Fibroblast of skin of back (primary cell): ENCODE data around the gene FBXL7.

Experiments
- DNase-seq: peaks from one replicate; pipeline ENCODE4 v3.0.0-alpha.2; 2013

Gene FBXL7

GRCh38 chr5:15720515-15720914, 220.5 kb downstream of the FBXL7 start:
- DNase-seq: no peak

DNA sequence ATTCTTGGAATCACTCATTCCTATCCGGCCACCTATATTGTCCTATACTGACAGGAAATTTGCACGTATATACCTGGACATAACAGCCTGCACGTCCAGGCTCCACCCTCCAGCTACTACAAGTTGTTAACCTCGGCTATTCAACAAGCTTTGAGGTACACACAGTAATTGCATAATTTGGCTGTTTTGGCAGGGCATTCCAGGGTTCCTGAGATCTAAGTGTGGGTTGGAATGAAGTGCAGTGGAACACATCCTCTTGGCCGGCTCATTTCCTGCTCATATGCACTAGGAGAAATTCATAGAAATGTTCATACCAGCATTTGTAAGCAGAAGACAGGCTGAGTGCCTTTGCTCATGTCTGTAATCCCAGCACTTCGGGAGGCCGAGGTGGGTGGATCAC, 222.3 kb downstream of the FBXL7 start:
- no peak for DNase-seq

GRCh38 chr5:15727375-15727774, 227.4 kb downstream of the FBXL7 start:
- no peak for DNase-seq

DNA sequence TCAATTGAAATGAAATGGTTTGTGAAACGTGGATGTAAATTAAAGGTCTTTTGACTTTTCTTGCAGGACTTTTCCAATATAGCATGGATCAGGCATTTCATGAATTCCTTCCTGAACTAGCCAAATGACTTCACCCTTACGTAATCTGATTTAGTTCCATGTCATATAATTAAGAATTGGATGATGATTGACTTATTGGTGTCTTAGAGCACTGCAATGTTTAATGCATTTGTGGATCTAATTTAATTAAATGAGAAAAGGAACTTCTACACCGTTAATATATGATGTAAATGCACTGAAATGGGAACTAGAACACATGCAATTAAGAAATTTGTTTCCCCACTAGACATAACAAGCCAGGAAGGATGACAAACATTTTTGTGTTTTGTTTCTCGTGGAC, 228.8 kb downstream of the FBXL7 start:
- no peak for DNase-seq

DNA sequence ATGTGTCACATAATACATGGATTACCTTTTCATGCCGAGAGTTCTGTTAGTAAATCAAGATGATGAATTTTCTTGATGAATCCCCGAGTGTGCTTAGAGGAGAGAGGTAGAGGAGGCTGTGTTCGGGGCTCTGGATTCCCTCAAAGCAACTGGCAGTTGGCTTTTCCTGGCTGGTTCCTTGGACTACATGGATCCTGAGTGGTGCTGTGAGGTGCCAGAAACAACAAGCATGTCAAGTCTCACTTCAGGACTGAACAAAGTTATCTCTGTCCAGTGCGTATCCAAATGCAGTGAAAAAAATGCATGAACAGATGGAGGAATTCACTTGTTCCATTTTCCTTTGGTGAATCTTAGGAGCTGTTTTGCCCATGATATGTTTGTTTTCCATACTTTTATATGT, 231.7 kb downstream of the FBXL7 start:
- no peak for DNase-seq

DNA sequence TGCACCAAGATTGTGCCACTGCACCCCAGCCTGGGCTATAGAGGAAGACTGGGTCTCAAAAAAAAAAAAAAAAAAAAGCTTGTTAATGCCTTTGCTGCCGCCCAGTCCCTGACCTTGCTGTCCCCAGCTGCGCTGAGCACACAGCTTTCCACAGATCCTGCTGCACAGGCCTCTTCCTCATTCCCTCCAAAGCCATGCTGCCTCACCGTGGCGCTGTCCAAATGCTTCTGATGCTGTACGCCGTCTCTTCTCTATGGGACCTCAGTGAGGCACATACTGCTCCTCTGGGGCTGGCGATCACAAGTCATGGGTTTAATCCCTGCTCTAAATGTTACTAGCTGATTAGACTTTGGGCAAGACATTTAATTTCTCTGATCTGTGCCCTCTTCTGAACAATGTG, 234.1 kb downstream of the FBXL7 start:
- DNase-seq: no peak

DNA sequence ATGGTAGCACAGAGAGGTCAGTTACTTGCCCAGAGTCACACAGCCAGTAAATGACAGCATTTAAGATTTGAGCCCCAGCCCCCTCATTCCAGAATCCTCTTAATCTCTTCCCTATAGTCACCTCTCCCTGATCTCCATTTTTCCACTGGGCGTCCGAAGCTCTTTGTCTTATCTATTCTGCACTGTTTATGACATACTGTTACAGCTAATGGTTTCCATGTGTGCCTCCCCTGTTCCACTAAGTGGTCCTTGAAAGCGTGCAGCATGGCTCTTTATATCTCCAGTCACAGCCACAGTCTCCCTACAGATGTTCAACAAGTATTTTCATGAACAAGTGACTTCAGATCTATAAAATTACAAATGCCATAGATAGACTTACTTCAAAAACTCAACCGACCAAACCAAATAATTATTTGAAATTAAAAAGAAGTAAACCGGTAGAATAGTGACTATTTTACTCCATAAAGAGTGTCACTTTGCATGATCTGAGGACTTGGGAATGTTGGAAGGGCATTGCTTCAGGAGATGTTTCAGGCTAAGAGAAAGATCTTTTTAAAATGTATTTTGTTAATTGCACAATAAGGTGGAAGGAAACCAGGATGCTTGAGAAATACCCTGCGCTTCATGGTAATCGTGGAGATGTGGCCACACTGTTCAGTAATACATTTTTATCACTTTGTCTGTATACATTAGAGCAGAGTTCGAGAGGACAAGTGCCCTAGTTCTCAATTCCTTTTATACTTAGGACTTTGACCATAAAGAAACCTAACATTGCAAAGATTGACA, 237.2 kb downstream of the FBXL7 start:
- no peak for DNase-seq

DNA sequence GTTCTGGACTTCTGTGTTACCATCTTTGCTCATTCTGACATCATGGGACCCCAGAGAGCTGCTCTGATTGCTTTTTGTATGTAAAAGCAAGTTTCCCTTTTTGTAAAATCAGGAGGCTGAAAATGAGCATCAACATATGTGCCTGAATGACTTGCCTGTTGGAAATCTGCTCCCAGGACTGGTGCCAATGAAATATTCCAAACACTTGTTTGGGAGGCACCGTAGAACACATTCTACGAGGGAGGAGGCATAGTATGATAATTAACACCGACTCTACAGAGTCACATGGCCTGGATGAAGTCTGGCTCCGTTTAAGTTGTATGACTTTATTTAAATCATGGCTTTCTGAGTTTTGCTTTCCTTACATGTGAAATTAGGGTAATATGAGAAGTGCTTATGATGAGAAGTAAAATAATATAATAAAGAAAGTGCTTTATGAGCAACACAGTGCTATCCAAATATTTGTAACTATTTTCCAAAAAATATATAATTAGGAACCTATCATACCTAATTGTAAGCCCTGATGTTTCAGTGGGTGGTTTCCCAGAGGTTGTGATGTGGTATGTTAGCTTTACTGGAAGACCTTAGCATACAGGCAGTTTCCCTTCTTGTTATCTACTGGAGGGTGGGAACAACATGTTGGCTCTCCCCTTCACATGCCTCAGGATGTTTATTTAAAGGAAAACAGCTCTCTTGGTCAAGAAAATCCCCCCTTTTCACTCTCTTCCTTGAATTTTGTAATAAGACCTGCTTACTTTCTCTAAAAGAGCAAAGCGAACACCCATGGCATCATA, 238.1 kb downstream of the FBXL7 start:
- no peak for DNase-seq

GRCh38 chr5:15740383-15740782, 240.4 kb downstream of the FBXL7 start:
- no peak for DNase-seq

GRCh38 chr5:15741591-15741990, 241.6 kb downstream of the FBXL7 start:
- no peak for DNase-seq

DNA sequence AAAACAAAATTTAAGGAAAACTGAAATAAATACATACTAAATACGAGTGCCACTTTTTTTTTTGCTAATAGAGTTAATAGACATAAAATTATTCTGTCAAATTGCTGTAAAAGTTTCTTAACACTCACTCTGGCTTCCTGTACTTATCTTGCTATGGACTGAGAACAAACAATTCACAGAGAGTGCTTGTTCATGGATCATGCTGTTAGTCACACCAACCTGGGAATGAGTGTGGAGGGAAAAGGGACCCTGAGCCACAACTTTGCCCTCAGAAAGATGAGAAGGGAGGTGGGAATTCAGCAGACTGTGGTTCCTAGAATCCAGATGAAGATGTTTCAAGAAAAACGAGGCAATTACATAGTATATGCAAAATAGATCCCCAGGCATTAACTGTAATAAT, 246.9 kb downstream of the FBXL7 start:
- no peak for DNase-seq

DNA sequence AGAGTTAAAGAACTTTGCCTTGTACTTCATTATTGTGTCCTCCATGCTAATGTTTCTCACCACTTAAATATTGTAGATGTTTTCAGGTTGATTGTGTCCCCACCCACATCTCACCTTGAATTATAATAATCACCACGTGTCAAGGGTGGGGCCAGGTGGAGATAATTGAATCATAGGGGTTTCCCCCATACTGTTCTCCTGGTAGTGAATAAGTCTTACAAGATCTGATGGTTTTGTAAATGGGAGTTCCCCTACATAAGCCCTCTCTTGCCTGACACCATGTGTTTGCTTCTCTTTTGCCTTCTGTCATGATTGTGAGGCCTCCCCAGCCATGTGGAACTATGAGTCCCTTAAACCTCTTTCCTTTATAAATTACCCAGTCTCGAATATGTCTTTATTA, 248.3 kb downstream of the FBXL7 start:
- DNase-seq: no peak

DNA sequence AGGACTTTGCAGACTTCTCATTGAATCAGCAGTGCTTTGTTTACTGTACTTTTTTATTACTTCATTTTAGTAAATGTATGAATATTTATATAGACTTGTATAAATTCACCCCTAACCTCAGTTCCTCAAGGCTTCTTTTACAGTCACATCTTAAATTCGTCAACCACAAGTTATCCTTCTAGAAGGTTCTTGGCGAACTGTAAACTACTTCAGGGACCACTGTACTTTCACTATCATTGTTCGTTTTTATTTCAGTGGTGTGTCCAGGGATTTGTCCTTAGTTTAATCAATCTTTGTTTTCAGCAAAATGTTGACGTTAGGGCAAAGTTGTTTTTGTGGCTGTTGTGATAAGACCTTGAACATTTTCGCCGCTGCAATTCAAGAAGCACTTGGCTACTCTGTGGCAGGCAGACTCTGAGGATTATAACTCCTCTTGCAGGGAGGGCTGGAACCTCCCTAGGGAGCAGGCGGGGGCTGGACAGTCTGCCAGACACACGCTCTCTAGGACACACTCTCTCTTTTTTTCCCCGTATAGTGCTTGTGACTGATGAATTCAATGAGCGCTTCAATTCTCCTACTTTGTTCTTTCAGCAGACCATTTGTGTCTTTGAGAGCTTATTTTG, 252.8 kb downstream of the FBXL7 start:
- peak; percentile 60 for DNase-seq

DNA sequence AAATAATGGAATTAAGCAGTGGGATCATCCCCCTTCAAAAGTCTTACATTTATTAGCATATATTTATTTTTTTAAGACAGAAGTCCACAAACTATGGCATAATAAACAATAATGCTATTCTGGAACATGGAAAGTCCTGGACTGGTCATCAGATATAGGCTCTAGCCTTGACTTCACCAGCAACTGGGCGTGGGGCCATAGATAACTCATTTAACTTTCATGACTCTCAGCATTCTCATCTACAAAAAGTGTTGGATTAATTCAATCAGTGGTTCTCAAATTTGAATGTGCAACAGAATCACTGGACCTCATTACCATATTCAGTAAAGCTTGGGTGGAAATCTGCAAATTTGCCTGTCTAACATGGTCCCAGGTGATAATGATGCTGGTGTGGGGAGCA, 253.8 kb downstream of the FBXL7 start:
- DNase-seq: no peak

DNA sequence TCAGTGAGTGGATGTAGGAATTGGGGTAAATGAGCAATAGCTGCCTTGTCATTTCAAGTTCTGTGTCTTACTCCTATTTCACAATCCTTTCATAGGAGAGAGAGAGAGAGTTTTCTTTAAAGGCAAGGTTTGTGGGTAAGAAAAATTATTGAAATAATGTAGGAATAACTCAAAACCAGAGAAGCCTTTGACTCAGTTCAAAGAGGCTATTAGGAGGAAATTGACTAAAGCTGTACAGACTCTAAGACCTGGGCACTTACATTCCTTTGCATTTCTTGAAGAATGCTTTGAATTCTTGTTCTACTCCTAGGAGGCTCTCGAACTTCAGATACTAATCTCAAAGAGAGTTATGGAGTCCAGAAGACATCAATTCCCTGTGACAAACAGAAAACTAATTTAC, 257.1 kb downstream of the FBXL7 start:
- peak; percentile 78 for DNase-seq

GRCh38 chr5:15757619-15758018, 257.6 kb downstream of the FBXL7 start:
- no peak for DNase-seq

DNA sequence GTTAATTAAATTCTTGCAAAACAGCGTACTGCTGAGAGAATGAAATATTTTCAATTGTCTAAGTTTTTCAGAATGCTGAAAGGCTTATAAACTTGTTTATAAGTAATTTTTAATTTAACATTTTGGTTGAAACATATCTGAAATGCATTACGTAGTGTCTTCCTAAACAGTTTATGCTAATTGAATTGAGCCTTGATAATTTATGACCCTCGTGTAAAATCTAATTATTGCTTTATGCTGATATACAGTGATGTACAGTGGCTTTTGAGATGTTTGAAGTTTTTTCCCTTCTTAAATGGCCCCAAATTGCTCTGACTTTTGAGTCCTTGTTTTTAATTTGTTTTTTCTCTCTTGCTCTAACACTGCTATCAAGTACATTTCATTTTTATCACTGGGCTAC, 262.7 kb downstream of the FBXL7 start:
- DNase-seq: no peak

DNA sequence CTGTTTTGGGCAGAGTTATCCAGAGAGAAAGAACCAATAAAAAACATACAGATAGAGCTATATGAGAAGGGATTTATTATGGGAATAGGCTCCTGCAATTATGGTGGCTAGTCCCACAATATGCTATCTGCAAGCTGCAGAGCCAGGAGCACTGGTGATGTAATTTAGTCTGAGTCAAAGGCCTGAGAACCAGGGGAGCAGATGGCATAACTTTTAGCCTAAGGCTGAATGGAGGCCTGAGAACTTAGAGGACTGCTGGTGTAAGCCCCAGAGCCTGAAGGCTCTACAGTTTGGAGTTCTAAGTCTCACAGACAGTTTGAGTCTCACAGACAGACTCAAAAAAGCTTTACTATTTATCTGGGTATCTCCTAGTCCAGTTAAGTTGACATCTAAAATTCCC, 263.8 kb downstream of the FBXL7 start:
- peak; percentile 26 for DNase-seq

- no peak for DNase-seq
Measured at GRCh38 chr5:15768936-15769335, 269.0 kb downstream of the FBXL7 start.

DNA sequence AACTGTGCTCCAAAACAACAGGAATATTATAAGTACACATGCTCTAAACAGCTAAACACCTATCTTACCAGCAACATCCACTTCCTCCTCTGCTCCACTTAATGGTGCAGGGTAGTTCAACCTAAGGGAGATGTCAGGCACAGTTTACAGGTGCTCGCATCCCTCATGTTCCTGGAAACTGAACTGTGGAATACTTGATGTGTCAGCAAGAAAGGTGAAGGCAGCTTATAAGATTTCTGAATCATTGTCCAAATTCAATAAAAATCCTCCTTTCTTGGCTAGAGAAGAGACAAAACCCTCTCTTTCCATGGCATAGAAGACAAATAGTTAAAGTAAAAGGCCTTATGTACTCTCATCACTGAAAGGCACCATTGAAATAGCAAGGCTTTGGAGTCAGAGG, 272.2 kb downstream of the FBXL7 start:
- DNase-seq: no peak

GRCh38 chr5:15774632-15775031, 274.7 kb downstream of the FBXL7 start:
- no peak for DNase-seq

GRCh38 chr5:15776346-15776745, 276.4 kb downstream of the FBXL7 start:
- no peak for DNase-seq

DNA sequence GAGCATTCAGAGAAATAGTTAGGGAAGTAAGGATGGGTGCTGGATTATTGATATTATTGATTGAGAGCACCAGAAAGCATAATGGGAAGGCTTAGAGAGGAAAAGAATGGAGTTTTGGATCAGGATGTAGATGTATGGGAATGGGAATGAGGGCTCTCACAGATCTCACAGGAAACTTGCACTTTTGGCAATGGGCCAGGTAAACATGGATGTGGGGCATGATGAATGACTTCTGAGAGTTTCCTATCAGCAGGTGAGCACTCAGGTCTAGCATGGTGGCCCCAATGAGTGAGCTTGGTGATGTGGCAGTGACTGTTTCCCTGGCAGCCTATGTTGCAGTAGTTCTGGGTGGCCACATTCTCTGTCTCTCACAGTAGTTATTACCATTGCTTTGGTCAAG, 283.8 kb downstream of the FBXL7 start:
- no peak for DNase-seq

- no peak for DNase-seq
Measured at GRCh38 chr5:15785531-15785981, 285.6 kb downstream of the FBXL7 start.
